Breast epithelium (tissue), 4 donors: ENCODE data around the gene DPF1. TPM values are rescaled to one million over a fixed set of nuclear protein-coding genes. Genes with fewer than 3 reads are reported as not detected.

Source experiments
- DNase-seq, 2 donors: peaks; one replicate each; pipeline ENCODE4 v3.0.0-alpha.2; 2019; ENCODE audit warnings: low spot score in 2 of 2
- H3K27ac ChIP-seq, 2 donors: fragments of 200-600 bp; sonication (generic) in 1 of 2; one replicate each; pipeline ENCODE4 v1.5.1; 2016 to 2019; ENCODE audit warnings: mild to moderate bottlenecking in 1 of 2
- H3K27me3 ChIP-seq, 2 donors: fragments of 200-600 bp; sonication (generic) in 1 of 2; one replicate each; pipeline versions ENCODE4 v1.5.1 to v1.6.0; 2017 to 2019; ENCODE audit warnings: control low read depth in 1 of 2, mild to moderate bottlenecking in 1 of 2
- H3K36me3 ChIP-seq: fragments of 200-600 bp; one replicate; pipeline ENCODE4 v1.5.1; 2019
- H3K4me1 ChIP-seq, 2 donors: fragments of 200-600 bp; sonication (generic); one replicate each; pipeline ENCODE4 v1.5.1; 2016 to 2019; ENCODE audit warnings: control low read depth in 1 of 2
- H3K4me3 ChIP-seq, 3 donors: fragments of 200-600 bp; sonication (generic); 1 replicate in 2 of 3; 2 replicates in 1 of 3; pipeline ENCODE4 v1.5.1; 2016 to 2019; ENCODE audit warnings: mild to moderate bottlenecking in 3 of 3, moderate library complexity in 2 of 3
- H3K9me3 ChIP-seq, 2 donors: fragments of 200-600 bp; sonication (generic) in 1 of 2; one replicate each; pipeline ENCODE4 v1.5.1; 2016 to 2019; ENCODE audit warnings: control low read depth in 1 of 2
- CTCF ChIP-seq, 3 donors: fragments of 450-650 bp; IDR thresholded peaks; one replicate each; pipeline ENCODE4 v1.5.1; 2016 to 2017; ENCODE audit warnings: antibody characterized with exemption in 3 of 3, mild to moderate bottlenecking in 3 of 3, moderate library complexity in 3 of 3
- POLR2A ChIP-seq: fragments of 450-650 bp; IDR thresholded peaks from one replicate; pipeline ENCODE4 v1.6.1; 2016; ENCODE audit warnings: antibody characterized with exemption, mild to moderate bottlenecking, moderate library complexity
- POLR2AphosphoS5 ChIP-seq, 3 donors: sonication (generic); formaldehyde crosslinking; IDR thresholded peaks; one replicate each; pipeline ENCODE4 v1.6.1; 2017; ENCODE audit warnings: antibody characterized with exemption in 3 of 3
- intact Hi-C: fragments of 100-400 bp; cut with DNase I; formaldehyde crosslinking; loops from one replicate; pipeline ENCODE4 v1.15.1; 2023; ENCODE audit warnings: low total_unique reads
- total RNA-seq, 3 donors: library from RNA; depleted of rRNA; stranded (reverse); fragments of >200 nt; gene quantifications; one replicate each; pipeline ENCODE4 v1.1.0, GENCODE V29; 2016

DPF1 gene
- total RNA-seq, 3 donors from 2014 or later: not detected

GRCh38 chr19:38252941-38253691 lies 29.1 kb upstream of the DPF1 start:
- intact Hi-C loops: no loop called here

DNA sequence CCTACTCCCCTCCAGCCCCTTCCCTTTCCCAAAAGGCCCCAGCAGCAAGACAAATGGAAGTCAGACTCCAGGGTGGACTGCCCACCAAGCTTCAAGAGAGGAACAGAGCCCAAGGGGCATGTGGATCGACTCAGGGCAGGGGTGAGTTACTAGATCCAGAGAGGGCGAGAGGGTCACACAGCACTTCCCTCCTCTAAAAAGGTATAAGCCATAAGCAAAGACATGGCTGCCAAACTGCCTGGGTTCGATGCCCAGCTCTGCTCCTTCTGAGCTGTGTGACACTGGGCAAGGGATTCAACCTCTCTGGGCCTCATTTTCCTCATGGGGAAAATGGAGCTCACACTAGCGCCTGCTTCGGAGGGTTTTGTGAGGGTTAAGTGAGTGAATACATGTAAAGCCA lies 28.4 kb upstream of the DPF1 start:
- Histone ChIP-seq H3K9me3 (no peaks in the 10 kb centered on the region), H3K27me3 (no peaks in the 10 kb centered on the region), H3K36me3 (no peaks in the 10 kb centered on the region), H3K27ac (peak overlapping the region; percentile 91 to 97), H3K4me3 (peak overlapping the region; percentile 13 to 62 (median 44)), H3K4me1 (no peaks in the 10 kb centered on the region)
- intact Hi-C loops: no loop called here
- no peak for DNase-seq
- TF ChIP-seq POLR2AphosphoS5 (IDR thresholded peaks at IDR 0.05) (no peak), POLR2A (no peak), CTCF (IDR thresholded peaks at IDR 0.05) (no peak)

More at GRCh38 chr19:38252941-38253691, 29.1 kb upstream of the DPF1 start:
- Histone ChIP-seq H3K4me3 (peak overlapping the region; percentile 13 to 62 (median 44)), H3K9me3 (no peaks in the 10 kb centered on the region), H3K27ac (peak overlapping the region; percentile 91 to 97), H3K4me1 (no peaks in the 10 kb centered on the region), H3K36me3 (no peaks in the 10 kb centered on the region), H3K27me3 (no peaks in the 10 kb centered on the region)
- TF ChIP-seq POLR2A (peak; percentile 11), CTCF (IDR thresholded peaks at IDR 0.05) (no peak), POLR2AphosphoS5 (IDR thresholded peaks at IDR 0.05) (peak in 2 of 3 donors; percentile 21 to 44)
- DNase-seq: peak in 1 of 2 donors; percentile 75

- no peaks in the 10 kb centered on the region for H3K36me3 ChIP-seq
- DNase-seq: peak in 1 of 2 donors; percentile 85
- H3K4me1 ChIP-seq: no peaks in the 10 kb centered on the region
- no peaks in the 10 kb centered on the region for H3K27me3 ChIP-seq
- intact Hi-C loops: no loop called here
- peak overlapping the region; percentile 91 to 97 for H3K27ac ChIP-seq
- peak overlapping the region; percentile 12 to 62 (median 44) for H3K4me3 ChIP-seq
- TF ChIP-seq CTCF (IDR thresholded peaks at IDR 0.05) (no peak), POLR2AphosphoS5 (IDR thresholded peaks at IDR 0.05) (peak in 2 of 3 donors; percentile 45 to 76), POLR2A (peak; percentile 27)
- H3K9me3 ChIP-seq: no peaks in the 10 kb centered on the region
Observed at GRCh38 chr19:38251564-38252051, 27.6 kb upstream of the DPF1 start.

- Histone ChIP-seq H3K27me3 (no peaks in the 10 kb centered on the region), H3K36me3 (no peaks in the 10 kb centered on the region), H3K4me3 (peak overlapping the region; percentile 9 to 62 (median 44)), H3K27ac (peak overlapping the region; percentile 91 to 97), H3K9me3 (no peaks in the 10 kb centered on the region), H3K4me1 (no peaks in the 10 kb centered on the region)
- TF ChIP-seq POLR2AphosphoS5 (IDR thresholded peaks at IDR 0.05) (no peak), CTCF (IDR thresholded peaks at IDR 0.05) (no peak), POLR2A (no peak)
- intact Hi-C loops: no loop called here
- peak in 1 of 2 donors; percentile 77 for DNase-seq
Observed at GRCh38 chr19:38250821-38251563, 27.0 kb upstream of the DPF1 start.

- H3K4me1 ChIP-seq: no peaks in the 10 kb centered on the region
- peak overlapping the region in 1 of 3 donors; percentile 44 for H3K4me3 ChIP-seq
- no peaks in the 10 kb centered on the region for H3K36me3 ChIP-seq
- no peaks in the 10 kb centered on the region for H3K9me3 ChIP-seq
- intact Hi-C loops: no loop called here
- TF ChIP-seq CTCF (IDR thresholded peaks at IDR 0.05): no peak
- no peak for TF ChIP-seq POLR2A
- no peak for TF ChIP-seq POLR2AphosphoS5 (IDR thresholded peaks at IDR 0.05)
- H3K27ac ChIP-seq: peak overlapping the region; percentile 91 to 97
- no peaks in the 10 kb centered on the region for H3K27me3 ChIP-seq
- DNase-seq: no peak
Observed at GRCh38 chr19:38250428-38250820, 26.4 kb upstream of the DPF1 start.
